NCI-H748 treated with DMSO at 0.1 percent for 48 hours (cell line): Measurements from ENCODE around the gene ACBD3.
A peak's percentile ranks its signal among the peaks of the same experiment; 100 is the strongest.
"Not testable (repeated sequence)": the region's sequence is repeated elsewhere in the genome, so short reads cannot be mapped to it uniquely, and the experiment has no call there.

Experiments used
- DNase-seq: peaks from one replicate; lab custom pipeline; 2025; lab: John Stamatoyannopoulos, UW

The ACBD3 gene

DNA sequence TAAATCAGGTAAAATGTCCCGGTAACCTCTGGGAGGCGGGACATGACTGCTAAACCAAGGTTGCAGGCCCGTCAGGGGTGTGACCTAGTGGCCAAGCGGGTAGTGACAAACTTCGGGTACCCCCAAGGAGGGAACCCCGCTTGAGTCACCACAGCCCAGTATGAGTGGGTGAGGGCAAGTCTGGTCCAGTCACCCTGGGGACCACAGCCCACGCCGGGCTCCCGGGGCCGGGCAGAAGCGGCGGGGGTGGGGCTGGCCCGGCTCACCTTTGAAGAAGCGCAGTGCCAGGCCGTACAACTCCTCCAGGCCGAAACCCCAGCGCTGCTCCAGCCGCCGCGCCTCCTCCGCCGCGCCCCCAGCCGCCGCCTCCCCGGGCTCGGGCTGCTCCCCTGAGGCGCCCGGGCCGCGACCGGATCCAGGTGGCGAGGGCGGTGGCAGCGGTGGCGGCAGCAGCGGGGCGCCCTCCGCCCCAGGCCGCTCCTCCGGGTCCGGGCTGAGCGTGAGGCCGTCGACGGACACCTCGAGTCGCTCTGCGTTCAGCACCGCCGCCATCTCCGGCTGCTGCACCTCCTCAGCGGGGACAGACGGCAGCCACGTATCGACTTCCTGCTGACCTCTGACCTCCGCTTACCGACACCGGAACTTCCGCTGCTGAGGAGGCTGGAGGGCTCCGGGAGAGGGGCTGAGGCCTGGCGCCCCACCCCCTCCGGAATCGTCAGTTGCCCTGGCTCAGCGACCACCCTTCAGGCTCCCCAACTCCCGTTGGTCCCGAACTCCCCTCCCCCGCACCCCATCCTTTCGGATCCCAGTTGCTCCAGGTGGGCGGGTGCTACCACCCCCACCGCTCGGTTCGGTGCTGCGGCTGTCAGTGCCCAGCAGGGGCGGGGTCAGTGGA, at the start of gene ACBD3:
Gene ACBD3, minus strand, starts transcription at position 618 of the 895 bp plus-strand sequence. Its CDS starts 66 bp downstream, at position 552.
- DNase-seq, result peak; percentile 29

DNA sequence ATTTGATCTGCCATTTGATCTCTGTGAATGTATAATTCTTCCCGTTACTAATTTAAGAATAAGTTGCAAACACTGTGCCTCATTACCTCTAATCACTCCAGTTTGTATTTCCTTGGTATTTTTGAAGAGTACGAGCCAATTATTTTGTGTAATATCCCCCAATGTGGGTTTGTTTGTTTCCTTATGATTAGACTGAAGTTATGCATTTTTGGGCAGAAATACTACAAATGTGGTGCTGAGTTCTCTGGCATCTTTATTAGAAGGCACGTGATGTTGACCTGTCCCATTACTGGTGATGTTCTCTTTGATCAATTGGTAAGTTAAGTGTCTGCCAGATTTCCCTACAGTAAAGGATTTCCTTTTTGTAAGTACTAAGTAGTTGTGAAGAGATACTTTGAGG, 47.3 kb upstream of the ACBD3 start:
- no peak for DNase-seq

DNA sequence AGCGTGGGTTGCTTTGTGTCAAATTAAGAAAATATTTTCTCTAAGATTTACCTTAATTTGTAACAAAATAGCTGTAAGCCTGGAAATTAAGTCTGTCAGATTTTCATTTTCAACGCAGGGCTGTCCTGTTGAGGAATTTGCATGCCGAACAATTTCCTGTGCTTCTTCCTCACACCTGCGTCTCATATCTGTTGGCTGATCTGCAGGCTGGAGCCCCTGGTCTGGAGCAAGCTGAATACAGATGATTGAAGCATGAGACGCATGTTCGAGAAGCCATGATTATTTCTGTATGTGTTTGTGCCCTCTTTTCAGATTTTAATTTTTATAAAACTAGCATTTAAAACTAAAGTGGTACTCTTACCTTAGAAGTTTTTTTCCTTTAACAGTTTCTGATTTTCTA, 46.8 kb upstream of the ACBD3 start:
- no peak for DNase-seq

DNA sequence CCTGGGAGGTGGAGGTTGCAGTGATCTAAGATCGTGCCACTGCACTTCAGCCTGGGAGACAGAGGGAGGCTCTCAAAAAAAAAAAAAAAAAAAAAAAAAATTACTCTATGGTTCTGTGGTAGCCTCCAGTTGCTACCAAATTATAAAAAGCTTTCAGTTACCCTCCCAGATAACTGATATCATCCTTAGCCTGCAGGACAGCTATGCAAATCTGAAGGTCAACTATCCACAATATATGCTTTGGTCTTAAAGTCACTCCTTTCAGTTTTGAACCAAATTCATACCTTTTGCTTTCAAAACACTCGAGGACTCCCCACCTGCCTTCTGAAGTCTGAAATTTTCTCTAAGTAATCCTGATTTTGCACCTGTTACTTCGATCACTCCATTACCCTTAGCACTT, 40.1 kb upstream of the ACBD3 start:
- no peak for DNase-seq

DNA sequence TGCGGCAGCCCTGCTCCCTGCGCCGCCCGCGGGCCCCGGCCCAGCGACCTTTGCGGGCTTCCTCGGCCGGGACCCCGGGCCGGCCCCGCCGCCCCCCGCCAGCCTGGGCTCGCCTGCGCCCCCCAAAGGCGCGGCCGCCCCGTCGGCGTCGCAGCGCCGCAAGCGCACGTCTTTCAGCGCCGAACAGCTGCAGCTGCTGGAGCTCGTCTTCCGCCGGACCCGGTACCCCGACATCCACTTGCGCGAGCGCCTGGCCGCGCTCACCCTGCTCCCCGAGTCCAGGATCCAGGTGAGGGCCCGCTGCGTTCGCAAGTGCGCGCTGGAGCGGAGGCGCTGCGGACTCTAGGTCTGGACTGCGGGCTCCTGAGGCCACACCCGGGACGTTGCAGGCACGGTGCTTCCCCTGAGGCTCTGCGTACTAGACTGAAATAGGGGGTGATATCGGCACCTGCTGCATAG, 37.3 kb upstream of the ACBD3 start:
- no peak for DNase-seq

DNA sequence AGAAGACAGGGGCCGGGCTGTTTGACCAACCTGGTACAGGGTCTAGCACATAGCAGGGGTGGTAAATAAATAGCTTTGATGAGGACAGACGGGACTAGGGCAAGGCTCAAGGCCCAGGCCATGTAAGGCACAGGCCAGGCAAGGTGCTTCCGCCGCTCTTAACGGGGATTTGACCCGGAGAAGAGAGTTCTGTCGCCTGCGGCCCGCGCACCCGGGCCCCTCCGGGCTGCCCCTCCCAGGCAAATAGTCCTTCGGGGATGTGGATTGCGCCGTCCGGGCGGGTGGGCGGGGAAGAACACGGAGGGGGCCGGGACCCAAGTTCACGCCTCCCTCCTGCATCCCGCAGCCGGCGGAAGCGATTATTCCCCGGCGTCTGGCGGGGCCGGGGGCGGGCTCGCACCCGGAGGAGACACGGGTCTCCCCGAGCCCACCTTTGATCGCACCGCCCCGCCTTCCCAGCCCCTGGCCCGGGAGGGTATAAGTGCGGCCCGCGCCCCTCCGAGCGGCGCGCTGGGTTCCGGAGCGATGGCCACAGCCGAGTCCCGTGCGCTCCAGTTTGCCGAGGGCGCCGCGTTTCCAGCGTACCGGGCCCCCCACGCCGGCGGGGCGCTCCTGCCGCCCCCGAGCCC, 36.7 kb upstream of the ACBD3 start, which contains the start of gene MIXL1:
Gene MIXL1, plus strand, starts transcription at position 508 of the 629 bp plus-strand sequence. Its CDS starts 18 bp downstream, at position 526.
- no peak for DNase-seq

DNA sequence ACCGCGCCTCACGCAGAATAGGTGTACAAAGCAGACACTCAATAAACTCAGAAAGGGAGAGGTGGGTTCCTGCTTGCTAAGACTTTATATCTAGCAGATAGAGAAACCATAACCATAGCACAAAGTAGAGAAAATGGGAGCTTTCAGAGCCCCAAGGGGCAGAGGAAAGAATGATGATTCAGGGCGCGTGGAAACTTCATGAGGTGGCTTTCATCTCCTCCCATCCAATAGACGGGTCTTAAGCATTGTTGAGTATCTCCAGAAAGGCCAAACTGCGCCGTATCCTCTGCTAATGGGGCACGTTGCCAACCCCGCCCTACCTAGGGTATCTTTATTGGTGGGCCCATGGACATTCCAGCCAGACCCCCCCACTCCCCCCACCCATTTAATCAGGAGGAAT, 36.1 kb upstream of the ACBD3 start:
- no peak for DNase-seq

DNA sequence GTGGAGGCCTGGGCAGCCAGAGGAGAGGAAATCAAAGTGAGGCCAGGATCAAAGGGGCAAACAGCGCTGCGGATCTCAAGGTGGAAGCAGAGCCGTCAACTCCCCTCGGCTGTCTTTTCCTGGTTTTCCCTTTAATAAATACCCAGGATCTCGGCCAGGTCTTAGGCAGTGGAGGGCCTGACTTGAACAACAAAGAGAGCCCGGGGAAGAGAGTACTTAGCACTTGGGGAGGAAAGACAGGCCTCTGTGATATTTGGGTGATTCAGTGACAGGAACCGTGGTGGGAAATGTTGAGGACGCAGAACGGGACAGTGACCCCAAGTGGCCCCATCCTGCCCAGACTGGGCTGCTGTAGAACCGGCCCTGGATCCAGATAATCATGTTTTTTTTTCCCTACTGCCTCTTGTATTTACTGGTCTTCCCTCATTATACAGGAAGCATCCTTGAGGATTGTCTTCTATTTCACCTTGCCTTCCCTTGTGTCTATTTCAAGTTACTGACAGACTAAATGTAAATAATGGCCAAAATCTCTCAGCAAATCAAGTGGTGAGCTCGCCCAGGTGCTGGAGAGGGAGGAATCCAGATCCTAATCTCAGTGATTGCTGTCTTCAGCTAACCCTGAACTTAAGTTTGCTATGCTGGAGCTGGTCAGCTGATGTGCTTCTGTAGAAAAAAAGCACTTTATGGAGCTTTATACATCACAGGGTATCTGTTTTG, 34.1 kb upstream of the ACBD3 start:
- DNase-seq, result no peak

DNA sequence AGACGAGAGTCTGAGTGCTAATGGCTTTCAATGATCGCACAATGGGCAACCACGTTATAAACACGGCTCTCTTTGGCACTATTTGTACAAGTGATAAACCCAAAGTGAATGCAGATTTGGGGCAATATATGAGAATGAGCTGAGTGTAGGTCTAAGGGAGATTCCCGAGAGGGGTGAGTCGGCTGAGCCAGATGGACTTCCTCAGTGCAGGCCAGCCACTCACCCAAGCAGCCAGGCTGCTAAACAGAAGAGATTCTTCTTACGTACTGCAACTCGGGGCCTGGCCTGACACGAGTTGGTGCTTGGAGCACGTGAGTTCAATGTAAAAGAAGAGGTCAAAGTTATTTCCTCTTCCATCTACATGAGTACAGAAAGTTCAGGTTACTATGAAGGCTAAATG, 30.7 kb upstream of the ACBD3 start:
- DNase-seq, result no peak

DNA sequence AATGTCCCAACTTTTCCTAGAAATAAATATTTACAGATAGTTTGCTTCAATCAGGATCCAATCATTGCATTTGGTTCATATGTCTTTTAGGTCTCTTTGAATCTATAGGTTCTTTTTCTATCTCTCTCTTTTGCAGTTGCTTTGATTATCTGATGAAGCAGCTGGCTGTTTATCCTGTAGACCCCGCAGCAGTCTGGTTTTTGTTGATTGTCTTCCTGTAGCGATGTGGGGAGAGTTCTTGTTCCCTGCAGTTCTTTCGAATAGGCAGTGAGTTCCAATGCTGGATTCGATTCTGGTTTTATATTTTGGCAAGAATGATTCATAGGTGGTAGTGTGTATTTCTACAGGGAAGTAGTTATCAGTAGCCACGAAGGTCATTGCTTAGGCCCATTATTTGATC, 29.5 kb upstream of the ACBD3 start:
- no peak for DNase-seq

DNA sequence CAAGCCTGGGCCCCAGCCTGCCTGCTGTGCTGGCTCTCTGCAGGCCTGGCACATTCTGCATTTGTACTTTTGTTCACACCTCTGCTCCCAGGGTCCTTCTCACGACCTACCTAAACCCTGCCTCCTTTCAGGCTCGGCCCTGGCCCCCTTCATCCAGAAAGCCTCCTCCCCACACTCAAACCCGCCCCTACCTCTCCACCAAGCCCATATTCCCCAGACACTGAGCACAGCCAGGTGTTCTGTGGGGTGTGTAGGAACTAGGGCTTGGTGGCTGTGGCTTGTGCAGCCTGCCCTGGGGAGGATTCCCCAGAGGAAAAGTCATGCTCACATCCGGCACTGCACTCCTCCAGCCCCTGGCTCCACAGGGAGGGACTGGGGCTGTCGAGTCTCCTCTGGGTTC, 28.7 kb upstream of the ACBD3 start:
- DNase-seq, result no peak

DNA sequence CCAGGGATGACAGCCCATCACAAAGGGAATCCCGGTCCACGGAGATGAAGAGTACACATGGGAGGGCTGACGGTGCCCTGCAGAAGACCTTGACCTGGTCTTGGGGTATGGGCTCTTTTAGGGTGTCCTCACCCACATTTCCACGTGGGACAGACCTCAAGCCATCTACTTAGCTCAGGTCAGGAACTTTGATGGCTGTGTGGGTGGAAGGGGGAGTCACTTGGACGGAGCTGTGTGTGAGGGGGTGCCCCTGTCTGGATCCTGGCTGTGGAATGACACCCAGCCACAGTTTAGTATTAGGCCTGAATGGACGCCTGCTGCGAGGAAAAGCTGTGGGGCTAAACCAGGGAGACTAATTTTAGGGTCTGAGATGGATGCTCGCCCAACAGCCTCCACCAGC, 26.0 kb upstream of the ACBD3 start:
- DNase-seq, result no peak

DNA sequence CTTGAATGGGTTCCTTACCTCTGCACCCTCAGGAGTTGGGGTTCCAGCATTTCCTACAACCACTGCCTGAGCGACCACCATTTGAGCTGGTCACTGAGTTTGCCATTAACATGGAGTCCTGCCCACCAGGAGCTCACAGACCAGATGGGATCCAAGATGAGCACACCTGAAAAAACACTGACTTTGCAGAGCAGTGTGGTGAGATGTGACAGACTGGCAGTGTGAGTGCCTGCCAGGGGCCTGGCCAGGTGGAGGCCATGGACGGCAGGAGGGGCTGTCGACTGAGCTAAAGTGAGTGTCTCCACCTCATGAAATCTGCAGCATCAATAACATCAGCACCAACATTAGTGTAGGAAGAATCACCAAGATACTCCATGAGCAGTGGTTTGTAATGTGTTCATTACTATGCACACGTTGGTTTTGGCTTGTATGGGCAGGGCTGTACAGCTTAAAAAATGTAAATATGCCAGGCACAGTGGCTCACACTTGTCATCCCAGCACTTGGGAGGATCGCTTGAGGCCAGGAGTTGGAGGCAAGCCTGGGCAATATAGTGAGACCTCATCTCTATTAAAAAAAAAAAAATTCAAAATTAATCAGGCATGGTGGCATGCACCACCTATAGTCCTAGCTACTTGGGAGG, 24.8 kb upstream of the ACBD3 start:
- DNase-seq, result no peak

DNA sequence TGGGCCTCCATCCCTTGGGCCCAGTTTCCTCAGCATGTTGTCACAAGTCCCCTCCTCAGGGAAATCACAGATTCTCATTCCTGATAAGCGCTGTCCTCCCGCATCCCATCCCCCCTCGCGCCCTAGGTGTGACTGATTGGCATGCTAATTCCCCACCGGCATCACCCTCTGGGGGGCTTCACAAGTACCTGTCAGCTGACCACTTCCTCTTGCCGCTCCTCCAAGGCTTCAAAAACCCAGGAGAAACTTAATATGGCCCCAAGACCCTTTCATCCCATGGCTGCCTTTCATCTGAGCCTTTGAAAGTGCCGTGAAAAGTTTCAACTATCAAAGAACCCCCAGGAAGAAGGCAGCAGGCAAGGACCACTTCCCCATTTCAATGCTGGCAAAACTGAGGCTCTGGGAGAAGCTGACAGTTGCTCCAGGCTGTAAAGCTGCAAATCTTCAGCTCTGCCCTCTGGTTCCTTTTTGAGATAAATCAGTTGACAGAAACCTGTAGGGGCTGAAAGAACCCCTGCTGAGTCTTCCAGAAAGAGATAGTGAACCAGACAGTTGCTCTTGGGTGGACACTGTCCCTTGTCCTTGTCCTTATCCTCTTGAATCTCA, 24.1 kb upstream of the ACBD3 start:
- no peak for DNase-seq

DNA sequence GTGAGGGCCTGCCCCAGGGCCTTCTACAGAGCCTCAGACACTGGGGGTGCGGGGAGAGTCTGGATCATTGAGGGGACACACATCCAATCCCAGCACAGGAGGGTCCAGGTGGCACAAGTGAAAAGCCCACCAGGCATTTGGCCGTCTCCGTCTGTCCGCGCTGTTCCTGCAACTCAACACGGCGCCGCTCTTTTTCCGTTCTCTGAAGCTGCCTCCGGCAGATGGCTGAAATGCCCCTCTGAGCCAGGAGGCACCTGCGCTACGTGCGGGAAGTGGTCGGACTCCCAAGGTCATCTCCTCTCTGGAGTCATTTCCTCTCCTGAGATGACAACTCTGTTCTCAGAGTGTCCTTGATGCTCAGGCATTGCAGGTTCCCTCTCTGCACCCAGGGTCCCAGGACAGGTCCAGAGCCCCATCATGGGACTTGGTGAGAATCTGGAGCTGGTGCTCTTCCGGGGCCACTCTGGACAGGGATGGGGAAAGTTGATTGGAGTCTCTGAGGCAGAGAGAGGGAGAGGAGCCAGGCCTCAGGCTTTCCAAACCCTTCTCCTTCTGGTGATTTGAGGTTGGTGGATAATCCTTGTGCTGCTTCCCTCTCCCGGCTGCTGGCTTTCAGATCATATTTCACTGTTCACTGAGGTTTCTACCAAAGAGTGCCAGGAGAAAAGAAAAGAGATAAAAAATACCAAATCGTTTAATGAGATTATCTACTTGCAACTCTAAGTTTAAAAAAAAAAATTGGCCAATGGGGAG, 22.9 kb upstream of the ACBD3 start:
- no peak for DNase-seq

DNA sequence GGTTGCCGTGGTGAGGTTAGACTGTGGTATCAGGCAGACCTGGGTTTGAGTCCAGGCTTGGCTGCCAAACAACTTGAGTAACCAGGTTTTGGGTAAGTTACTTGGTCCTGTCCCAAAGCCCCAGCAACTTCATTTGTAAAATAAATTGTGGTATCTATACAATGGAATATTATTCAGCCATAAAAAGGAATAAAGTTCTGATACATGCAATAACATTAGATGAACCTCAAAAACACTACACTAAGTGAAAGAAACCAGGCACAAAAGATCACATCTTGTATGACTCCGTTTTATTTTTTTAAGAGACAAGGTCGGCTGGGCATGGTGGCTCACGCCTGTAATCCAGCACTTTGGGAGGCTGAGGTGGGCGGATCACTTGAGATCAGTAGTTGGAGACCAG, 20.5 kb upstream of the ACBD3 start:
- DNase-seq, result no peak

DNA sequence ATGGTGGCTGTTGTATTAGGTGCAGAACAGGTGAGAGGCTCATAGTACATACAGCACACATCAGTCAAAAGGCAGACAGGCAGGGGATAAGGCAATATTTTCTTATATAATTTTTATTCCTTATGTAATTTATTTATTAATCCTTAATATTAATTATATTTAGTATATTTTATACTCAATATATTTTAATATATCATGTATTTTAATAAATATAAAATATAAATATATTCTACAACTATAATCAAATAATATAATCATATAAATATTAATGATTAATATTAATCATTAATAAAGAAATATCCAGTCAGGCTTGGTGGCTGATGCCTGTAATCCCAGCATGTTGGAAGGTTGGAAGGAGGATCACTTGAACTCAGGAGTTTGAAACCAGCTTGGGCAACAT, 17.7 kb upstream of the ACBD3 start:
- no peak for DNase-seq

DNA sequence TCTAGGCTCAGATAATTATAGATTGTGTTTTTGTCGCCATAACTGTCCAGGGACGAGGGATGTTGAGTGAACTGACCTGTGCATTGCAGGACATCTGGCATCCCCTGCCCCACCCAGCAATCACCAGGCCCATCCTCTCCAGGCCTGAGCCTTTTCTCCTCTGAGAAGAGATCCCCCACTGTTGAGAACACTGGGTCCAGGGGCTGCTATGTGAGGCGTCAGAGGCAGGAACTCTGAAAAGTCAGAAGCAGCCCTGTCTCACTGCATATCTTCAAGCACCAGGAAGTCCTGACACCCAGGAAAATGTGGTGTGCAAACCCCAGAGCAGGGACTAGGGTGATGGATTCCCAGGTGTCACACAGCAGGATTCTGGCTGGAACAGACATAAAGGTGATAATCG, 17.1 kb upstream of the ACBD3 start:
- no peak for DNase-seq

DNA sequence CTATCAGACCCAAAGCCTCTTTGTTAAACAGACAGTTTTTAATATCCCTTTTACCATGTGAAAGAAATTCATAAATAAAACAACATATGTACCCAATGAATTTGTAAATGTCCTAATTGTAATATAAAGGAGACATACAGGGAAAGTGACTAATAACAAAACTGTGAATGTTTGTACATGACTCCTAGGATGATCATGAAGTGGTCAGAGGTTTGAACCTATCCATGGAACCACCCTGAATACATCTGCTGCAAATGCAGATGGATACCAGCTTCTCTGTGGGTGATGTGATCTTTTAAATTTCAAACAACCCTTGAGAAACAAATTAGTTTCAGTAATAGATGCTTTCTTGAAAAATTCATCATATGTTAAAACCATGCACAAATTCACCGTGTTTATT, 16.7 kb upstream of the ACBD3 start:
- DNase-seq, result no peak

DNA sequence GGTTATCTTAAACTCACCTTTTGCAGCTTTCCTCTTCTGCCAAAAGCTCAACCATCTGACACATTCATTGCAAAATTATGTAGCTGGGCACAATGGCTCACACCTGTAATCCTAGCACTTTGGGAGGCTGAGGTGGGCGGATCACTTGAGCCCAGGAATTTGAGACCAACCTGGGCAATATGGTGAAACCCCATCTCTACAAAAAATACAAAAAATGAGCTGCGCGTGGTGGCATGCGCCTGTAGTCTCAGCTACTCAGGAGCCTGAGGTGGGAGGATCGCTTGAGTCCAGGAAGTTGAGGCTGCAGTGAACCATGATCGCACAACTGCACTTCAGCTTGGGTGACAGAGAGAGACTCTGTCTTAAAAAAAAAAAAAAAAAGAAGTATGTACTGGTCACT, 16.1 kb upstream of the ACBD3 start:
- not testable (repeated sequence) for DNase-seq

DNA sequence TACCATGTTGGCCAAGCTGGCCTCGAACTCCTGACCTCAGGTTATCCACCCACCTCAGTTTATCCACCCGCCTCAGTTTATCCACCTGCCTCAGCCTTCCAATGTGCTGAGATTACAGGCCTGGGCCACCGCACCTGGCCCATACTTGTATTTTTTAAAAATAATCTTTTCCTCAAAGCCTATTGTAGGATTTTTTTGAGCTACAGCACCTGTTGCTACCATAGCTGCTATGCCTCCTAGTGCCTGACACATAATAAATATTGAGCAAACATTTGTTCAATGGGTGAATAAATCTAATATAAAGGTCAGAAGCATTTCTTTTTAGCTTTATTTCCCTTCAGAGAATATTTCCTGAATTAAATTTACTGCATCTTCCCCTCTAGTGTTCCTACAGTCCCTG, 15.7 kb upstream of the ACBD3 start:
- no peak for DNase-seq
